OCI-LY3 (cell line): ENCODE results near the gene SH3BP2.

Experiments used
- H2AFZ ChIP-seq: fragments of 200-600, 300-600 bp; shearing (Covaris generic); 2 replicates; pipeline ENCODE4 v1.6.0; 2014; ENCODE audit warnings: antibody characterized with exemption, low read depth, low read length
- H3K27ac ChIP-seq: fragments of 200-600, 300-600 bp; sonication (generic); 2 replicates; pipeline ENCODE4 v1.5.1; 2014; ENCODE audit warnings: mild to moderate bottlenecking, low read length, moderate library complexity, mixed read lengths
- H3K27me3 ChIP-seq: fragments of 200-600, 300-600 bp; sonication (generic); 2 replicates; pipeline ENCODE4 v1.6.1; 2014; ENCODE audit warnings: low read depth, low read length, mixed read lengths
- H3K36me3 ChIP-seq: fragments of 200-600, 300-600 bp; sonication (generic); replicated peaks from 2 replicates; pipeline ENCODE3; 2014; ENCODE audit warnings: low read depth, low read length, mixed read lengths
- H3K4me1 ChIP-seq: fragments of 300-600, 200-600 bp; sonication (generic); 2 replicates; pipeline ENCODE4 v1.6.1; 2014; ENCODE audit warnings: low read length, mixed read lengths
- H3K4me2 ChIP-seq: fragments of 200-600, 300-600 bp; sonication (generic); 2 replicates; pipeline ENCODE4 v1.6.1; 2014; ENCODE audit warnings: low read length, mixed read lengths
- H3K4me3 ChIP-seq: fragments of 300-600, 200-600 bp; sonication (generic); 2 replicates; pipeline ENCODE4 v1.5.1; 2014; ENCODE audit warnings: antibody characterized with exemption, mild to moderate bottlenecking, low read length, moderate library complexity
- H3K79me2 ChIP-seq: fragments of 300-600, 200-600 bp; shearing (Covaris generic); 2 replicates; pipeline ENCODE4 v1.6.1; 2014; ENCODE audit warnings: mild to moderate bottlenecking, low read length, mixed read lengths
- H3K9ac ChIP-seq: fragments of 300-600, 200-600 bp; shearing (Covaris generic); 2 replicates; pipeline ENCODE4 v1.6.0; 2014; ENCODE audit warnings: mild to moderate bottlenecking, low read length, moderate library complexity
- H3K9me3 ChIP-seq: fragments of 200-600, 300-600 bp; shearing (Covaris generic); 2 replicates; pipeline ENCODE4 v1.6.1; 2014; ENCODE audit warnings: low read length, mixed read lengths; ENCODE audit not compliant: insufficient read depth
- H4K20me1 ChIP-seq: fragments of 200-600, 300-600 bp; sonication (generic); 2 replicates; pipeline ENCODE4 v1.6.1; 2016; ENCODE audit warnings: low read length, mixed read lengths; ENCODE audit not compliant: insufficient read depth
- EZH2phosphoT487 ChIP-seq: fragments of 200-600 bp; shearing (Covaris generic); IDR thresholded peaks from 2 replicates; pipeline ENCODE4 v1.6.1; 2018; ENCODE audit warnings: antibody characterized with exemption, mixed run types, low read depth
- TF ChIP-seq, protein P1 (sequence below): fragments of 200-600, 300-600 bp; sonication (generic); IDR thresholded peaks from 2 replicates; pipeline ENCODE4 v1.5.1; 2014; ENCODE audit warnings: antibody characterized with exemption, low read length, low read depth

SH3BP2 gene

DNA sequence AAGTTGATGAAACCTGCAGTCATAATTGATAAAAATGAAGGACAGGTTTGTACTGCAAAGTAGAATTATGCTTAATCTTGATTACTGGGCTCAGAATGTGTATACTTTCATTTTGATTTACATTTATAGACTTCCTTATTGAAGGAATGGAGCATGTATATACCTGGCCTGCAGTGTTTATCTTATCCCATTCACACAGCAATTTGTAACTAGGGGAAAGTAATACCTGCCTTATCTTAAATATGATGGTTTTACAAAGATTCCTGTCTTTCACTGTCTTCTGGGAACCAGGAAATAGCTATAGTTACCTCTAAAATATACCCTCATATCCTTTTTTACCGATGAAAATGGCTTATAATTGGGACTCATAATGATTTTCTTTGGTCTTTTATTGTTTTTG, 80.4 kb downstream of the SH3BP2 start:
- peaks cover 9% of the 10 kb centered on the region for H3K36me3 ChIP-seq
- no peak overlapping the region for H3K4me2 ChIP-seq
- H4K20me1 ChIP-seq: peaks cover 49% of the 10 kb centered on the region
- H3K9me3 ChIP-seq: no peaks in the 10 kb centered on the region
- H3K27me3 ChIP-seq: no peaks in the 10 kb centered on the region
- no peak overlapping the region for H3K9ac ChIP-seq
- H3K79me2 ChIP-seq: peaks cover 37% of the 10 kb centered on the region
- H3K4me1 ChIP-seq: no peaks in the 10 kb centered on the region
- H3K4me3 ChIP-seq: no peak overlapping the region
- TF ChIP-seq, protein P1, sequence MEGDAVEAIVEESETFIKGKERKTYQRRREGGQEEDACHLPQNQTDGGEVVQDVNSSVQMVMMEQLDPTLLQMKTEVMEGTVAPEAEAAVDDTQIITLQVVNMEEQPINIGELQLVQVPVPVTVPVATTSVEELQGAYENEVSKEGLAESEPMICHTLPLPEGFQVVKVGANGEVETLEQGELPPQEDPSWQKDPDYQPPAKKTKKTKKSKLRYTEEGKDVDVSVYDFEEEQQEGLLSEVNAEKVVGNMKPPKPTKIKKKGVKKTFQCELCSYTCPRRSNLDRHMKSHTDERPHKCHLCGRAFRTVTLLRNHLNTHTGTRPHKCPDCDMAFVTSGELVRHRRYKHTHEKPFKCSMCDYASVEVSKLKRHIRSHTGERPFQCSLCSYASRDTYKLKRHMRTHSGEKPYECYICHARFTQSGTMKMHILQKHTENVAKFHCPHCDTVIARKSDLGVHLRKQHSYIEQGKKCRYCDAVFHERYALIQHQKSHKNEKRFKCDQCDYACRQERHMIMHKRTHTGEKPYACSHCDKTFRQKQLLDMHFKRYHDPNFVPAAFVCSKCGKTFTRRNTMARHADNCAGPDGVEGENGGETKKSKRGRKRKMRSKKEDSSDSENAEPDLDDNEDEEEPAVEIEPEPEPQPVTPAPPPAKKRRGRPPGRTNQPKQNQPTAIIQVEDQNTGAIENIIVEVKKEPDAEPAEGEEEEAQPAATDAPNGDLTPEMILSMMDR: no peak
- TF ChIP-seq EZH2phosphoT487: no peak
- H2AFZ ChIP-seq: no peak overlapping the region
- H3K27ac ChIP-seq: no peak overlapping the region

DNA sequence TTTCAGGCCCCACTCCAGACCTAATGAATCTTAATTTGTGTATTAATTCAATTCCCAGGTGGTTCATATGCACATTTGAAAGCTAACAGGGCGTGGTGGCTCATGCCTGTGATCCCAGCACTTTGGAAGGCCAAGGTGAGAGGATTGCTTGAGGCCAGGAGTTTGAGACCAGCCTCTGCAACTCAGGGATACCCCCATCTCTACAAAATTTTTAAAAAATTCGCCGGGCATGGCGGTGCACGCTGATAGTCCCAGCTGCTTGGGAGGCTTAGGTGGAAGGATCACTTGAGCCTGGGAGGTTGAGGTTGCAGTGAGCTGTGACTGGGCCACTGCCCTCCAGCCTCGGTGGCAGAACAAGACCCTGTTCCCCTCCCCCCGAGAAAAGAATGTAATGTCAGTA, 82.0 kb downstream of the SH3BP2 start:
- Histone ChIP-seq H3K9me3 (no peaks in the 10 kb centered on the region), H3K36me3 (peaks cover 9% of the 10 kb centered on the region), H2AFZ (no peak overlapping the region), H3K4me1 (no peaks in the 10 kb centered on the region), H3K4me2 (no peak overlapping the region), H3K9ac (no peak overlapping the region), H3K4me3 (no peak overlapping the region), H4K20me1 (peaks cover 34% of the 10 kb centered on the region), H3K27ac (no peak overlapping the region), H3K27me3 (no peaks in the 10 kb centered on the region), H3K79me2 (peaks cover 23% of the 10 kb centered on the region)
- no peak for TF ChIP-seq EZH2phosphoT487
- TF ChIP-seq, protein P1: no peak

DNA sequence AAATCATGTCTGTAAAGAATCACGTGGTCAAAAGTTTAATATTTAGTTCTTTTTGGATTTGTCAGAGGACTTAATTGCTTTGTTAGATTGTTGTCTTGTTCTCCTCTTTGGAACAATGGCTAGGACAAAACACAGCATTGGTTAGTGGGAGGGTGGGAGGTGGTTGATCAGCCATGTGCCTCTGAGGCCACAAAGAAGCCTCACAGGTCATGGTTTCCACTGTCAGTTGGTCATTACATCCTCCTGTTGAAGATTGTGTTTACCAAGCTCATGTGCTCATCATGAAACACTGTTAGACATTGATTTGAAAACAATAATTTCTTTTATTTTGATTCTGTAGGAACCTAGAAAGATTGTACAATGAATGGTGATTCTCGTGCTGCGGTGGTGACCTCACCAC, 82.7 kb downstream of the SH3BP2 start:
- H3K9me3 ChIP-seq: no peaks in the 10 kb centered on the region
- no peak overlapping the region for H3K27ac ChIP-seq
- H3K36me3 ChIP-seq: peaks cover 12% of the 10 kb centered on the region
- no peak overlapping the region for H3K4me3 ChIP-seq
- no peak overlapping the region for H3K9ac ChIP-seq
- H3K4me1 ChIP-seq: no peaks in the 10 kb centered on the region
- H2AFZ ChIP-seq: no peak overlapping the region
- TF ChIP-seq, protein P1: no peak
- TF ChIP-seq EZH2phosphoT487: no peak
- no peak overlapping the region for H3K4me2 ChIP-seq
- H3K27me3 ChIP-seq: no peaks in the 10 kb centered on the region
- H3K79me2 ChIP-seq: peaks cover 22% of the 10 kb centered on the region
- peaks cover 33% of the 10 kb centered on the region for H4K20me1 ChIP-seq

DNA sequence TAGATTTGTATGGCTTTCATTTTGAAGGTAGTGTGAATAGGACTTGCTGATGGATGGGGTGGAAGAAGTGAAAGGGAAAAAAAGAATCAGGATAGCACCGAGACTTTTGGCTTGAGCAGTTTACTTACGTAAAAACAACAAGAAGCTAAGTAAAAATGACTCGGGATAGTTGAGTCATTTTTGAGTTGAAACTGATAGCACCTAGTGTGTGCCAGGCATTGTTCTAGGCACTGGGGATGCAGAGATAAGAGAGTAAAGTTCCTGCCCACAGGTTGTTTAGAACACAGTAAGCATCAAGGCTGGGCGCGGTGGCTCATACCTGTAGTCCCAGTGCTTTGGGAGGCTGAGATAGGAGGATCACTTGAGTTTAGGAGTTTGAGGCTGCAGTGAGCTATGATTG, 85.5 kb downstream of the SH3BP2 start:
- H4K20me1 ChIP-seq: peaks cover 25% of the 10 kb centered on the region
- no peak overlapping the region for H3K4me2 ChIP-seq
- H3K27ac ChIP-seq: no peak overlapping the region
- peaks cover 17% of the 10 kb centered on the region for H3K36me3 ChIP-seq
- no peak overlapping the region for H2AFZ ChIP-seq
- peaks cover 13% of the 10 kb centered on the region for H3K79me2 ChIP-seq
- TF ChIP-seq, protein P1: no peak
- TF ChIP-seq EZH2phosphoT487: no peak
- H3K27me3 ChIP-seq: no peaks in the 10 kb centered on the region
- H3K9me3 ChIP-seq: no peaks in the 10 kb centered on the region
- H3K4me3 ChIP-seq: no peak overlapping the region
- no peaks in the 10 kb centered on the region for H3K4me1 ChIP-seq
- no peak overlapping the region for H3K9ac ChIP-seq
